NB4 (cell line): ENCODE results near the gene CNGB1.

Experiments used
- CTCF ChIP-seq: IDR thresholded peaks from one replicate; pipeline ENCODE4 v1.5.1; 2012; ENCODE audit warnings: low read depth, low read length
- MAX ChIP-seq: IDR thresholded peaks from 2 replicates; pipeline ENCODE4 v1.6.1; 2011; ENCODE audit warnings: low read depth, low read length
- MYC ChIP-seq: IDR thresholded peaks from 2 replicates; pipeline ENCODE4 v1.6.1; 2011; ENCODE audit warnings: low read depth, low read length

- TF ChIP-seq CTCF (no peak), MAX (no peak), MYC (no peak)
Observed at GRCh38 chr16:57870753-57871454, 100.0 kb downstream of the CNGB1 start.
